Measurements from ENCODE around the gene STEEP1.

DNA sequence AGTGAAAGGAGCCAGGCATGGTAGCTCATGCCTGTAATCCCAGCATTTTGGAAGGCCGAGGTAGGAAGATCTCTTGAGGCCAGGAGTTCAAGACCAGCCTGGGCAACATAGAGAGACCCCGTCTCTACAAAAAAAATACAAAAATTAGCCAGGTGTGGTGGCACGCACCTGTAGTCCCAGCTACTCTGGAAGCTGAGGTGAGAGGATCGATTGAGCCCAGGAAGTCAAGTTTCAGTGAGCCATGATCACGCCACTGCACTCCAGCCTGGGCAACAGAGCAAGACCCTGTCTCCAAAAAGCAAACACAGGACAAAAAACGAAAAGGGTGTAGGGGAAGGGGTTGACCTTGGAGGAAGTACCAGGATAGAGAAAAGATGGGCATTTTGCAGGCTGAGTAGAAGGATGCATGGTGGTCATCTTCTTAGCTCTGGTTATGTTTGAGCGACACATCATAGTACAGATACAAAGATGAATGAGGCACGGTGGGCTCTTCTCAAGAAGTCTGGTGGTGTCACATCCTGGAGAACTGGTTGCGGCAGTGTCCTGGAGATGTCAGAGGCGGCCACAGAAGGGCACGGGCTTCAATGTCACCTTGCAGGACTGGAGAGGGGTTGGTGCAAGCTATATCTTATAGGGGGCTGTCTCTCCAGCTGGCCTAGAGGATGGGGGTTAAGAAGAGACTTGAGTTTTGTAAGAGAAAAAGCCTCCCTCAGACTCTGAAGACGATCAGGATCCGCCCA, 65.0 kb downstream of the STEEP1 start:
- TF ChIP-seq HMGXB4 (CRISPR knock-in tag; IDR thresholded peaks at IDR 0.05) (no peak), TCF7 (CRISPR knock-in tag; IDR thresholded peaks at IDR 0.05; ENCODE audit: low read depth) (no peak)
